Measurements from ENCODE around the gene PMEPA1.

DNA sequence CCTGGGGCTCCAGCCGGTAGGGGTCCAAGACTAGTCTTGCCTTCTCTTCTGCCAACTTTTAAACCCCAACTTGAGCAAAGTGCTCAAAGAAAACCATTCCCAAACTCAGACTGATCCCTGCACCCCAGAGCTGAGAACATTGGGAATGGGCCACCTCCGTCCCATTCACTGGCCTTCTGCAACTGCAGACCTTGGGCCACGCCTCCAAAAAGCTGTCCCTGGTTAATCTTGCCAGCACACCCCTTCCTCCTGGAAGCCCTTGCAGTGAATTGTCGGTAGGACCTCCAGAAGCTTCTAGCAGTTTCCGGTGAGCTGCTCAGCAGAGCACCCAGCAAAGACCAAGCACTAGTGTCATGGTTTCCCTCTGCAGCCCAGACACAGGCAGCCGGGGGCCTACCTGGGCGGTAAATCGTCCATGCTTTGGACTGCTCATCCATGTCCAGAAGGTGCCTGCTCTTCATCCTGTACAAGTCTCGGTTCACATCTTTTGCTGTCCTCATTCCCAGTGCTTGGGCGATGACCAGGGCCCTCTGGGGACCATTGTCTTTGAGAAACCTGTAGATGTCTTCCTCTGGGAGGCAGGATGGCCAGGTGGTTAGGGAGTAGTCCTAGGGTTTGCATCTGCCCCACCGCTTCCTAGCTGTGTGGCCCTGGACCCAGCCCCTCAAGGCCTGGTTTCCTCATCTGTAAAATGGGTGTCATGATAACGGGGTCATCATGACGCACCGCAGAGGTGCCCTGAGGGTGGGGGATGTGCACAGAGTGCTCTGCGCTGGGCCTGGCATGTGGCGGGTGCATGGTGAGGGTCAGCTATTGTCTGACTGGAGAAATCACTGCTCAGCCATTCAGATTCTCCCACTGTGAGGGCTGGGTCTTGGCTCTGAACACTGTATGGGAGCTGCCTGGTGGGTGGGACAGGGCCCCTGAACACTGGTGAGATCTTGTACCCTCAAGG lies 95.0 kb downstream of the PMEPA1 start:
- TF ChIP-seq, protein P1, sequence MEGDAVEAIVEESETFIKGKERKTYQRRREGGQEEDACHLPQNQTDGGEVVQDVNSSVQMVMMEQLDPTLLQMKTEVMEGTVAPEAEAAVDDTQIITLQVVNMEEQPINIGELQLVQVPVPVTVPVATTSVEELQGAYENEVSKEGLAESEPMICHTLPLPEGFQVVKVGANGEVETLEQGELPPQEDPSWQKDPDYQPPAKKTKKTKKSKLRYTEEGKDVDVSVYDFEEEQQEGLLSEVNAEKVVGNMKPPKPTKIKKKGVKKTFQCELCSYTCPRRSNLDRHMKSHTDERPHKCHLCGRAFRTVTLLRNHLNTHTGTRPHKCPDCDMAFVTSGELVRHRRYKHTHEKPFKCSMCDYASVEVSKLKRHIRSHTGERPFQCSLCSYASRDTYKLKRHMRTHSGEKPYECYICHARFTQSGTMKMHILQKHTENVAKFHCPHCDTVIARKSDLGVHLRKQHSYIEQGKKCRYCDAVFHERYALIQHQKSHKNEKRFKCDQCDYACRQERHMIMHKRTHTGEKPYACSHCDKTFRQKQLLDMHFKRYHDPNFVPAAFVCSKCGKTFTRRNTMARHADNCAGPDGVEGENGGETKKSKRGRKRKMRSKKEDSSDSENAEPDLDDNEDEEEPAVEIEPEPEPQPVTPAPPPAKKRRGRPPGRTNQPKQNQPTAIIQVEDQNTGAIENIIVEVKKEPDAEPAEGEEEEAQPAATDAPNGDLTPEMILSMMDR (IDR thresholded peaks at IDR 0.05; ENCODE audit: low read depth, low read length, poor library complexity, severe bottlenecking) = no peak
- no peak for TF ChIP-seq EZH2phosphoT487 (IDR thresholded peaks at IDR 0.05; ENCODE audit: borderline replicate concordance, low read length)
